Endothelial cell of umbilical vein (primary cell): ENCODE measurements around the gene IST1. TPM values are rescaled to one million over a fixed set of nuclear protein-coding genes. Genes with fewer than 3 reads are reported as not detected.

Source experiments
- BruUV-seq: library from RNA; stranded (reverse); fragments of 400-500 nt; replicated peaks from 2 replicates; lab custom pipeline; 2021; lab: Mats Ljungman, UMichigan
- CTCF ChIA-PET: fragments of 300-600, 350-600 bp; sonication (Branson Sonifier 250); formaldehyde crosslinking; loops from one replicate; lab custom pipeline; 2021; ENCODE audit warnings: antibody characterized with exemption, inconsistent platforms; lab: Charles Lee
- POLR2A ChIA-PET: fragments of 300-600, 350-600 bp; sonication (Branson Sonifier 250); formaldehyde crosslinking; loops from one replicate; lab custom pipeline; 2021; ENCODE audit warnings: antibody characterized with exemption, inconsistent platforms; lab: Charles Lee
- DNase-seq: peaks from one replicate; pipeline ENCODE4 v3.0.0-alpha.2; 2011; ENCODE audit warnings: low read depth, low spot score
- FAIRE-seq: peaks from 2 replicates; lab custom pipeline; 2011; peaks lifted over from hg19 to GRCh38; lab: Jason Lieb, UNC
- H2AFZ ChIP-seq: 2 replicates; pipeline ENCODE4 v1.6.0; 2012; ENCODE audit warnings: low read depth, low read length, control low read depth, inconsistent platforms
- H3K27ac ChIP-seq: 2 replicates; pipeline ENCODE4 v1.5.1; 2011; ENCODE audit warnings: low read depth, mild to moderate bottlenecking, control low read depth, low read length, moderate library complexity; ENCODE audit not compliant: insufficient read depth
- H3K27me3 ChIP-seq, 2 experiments: 2 replicates each; pipeline versions ENCODE4 v1.6.0 to v1.6.1; 2011; ENCODE audit warnings: low read length in 2 of 2, mixed read lengths in 1 of 2; ENCODE audit not compliant: control insufficient read depth in 2 of 2, insufficient read depth in 2 of 2
- H3K36me3 ChIP-seq, 2 experiments: 2 replicates in 1 of 2; 3 replicates in 1 of 2; pipeline ENCODE4 v1.5.1; 2011; ENCODE audit warnings: low read length in 2 of 2, mild to moderate bottlenecking in 1 of 2, moderate library complexity in 1 of 2; ENCODE audit not compliant: control insufficient read depth in 2 of 2, insufficient read depth in 2 of 2; ENCODE audit errors: extremely low read depth in 1 of 2
- H3K4me1 ChIP-seq: 3 replicates; pipeline ENCODE4 v1.5.1; 2011; ENCODE audit warnings: mild to moderate bottlenecking, low read length; ENCODE audit not compliant: control insufficient read depth, insufficient read depth; ENCODE audit errors: extremely low read depth
- H3K4me2 ChIP-seq: 2 replicates; pipeline ENCODE4 v1.6.1; 2011; ENCODE audit warnings: low read length, control low read depth, mixed read lengths; ENCODE audit not compliant: insufficient read depth
- H3K4me3 ChIP-seq, 3 experiments: fragments of 200-600 bp in 1 of 3; sonication (generic), shearing (Covaris generic) in 1 of 3; replicated peaks in 1 of 3; 2 replicates each; pipeline ENCODE4 v1.5.1; 2011 to 2016; ENCODE audit warnings: control low read depth in 3 of 3, low read length in 3 of 3, mild to moderate bottlenecking in 2 of 3, inconsistent platforms in 1 of 3, low read depth in 1 of 3, moderate library complexity in 1 of 3; ENCODE audit not compliant: insufficient read depth in 1 of 3
- H3K79me2 ChIP-seq: 2 replicates; pipeline ENCODE4 v1.6.0; 2012; ENCODE audit warnings: low read length, inconsistent platforms; ENCODE audit not compliant: control insufficient read depth, insufficient read depth
- H3K9ac ChIP-seq: replicated peaks from 2 replicates; pipeline ENCODE3; 2011; ENCODE audit warnings: low read length, control low read depth; ENCODE audit not compliant: insufficient read depth; ENCODE audit errors: extremely low read depth
- H3K9me1 ChIP-seq: replicated peaks from 3 replicates; pipeline ENCODE4 v1.6.0; 2011; ENCODE audit warnings: mild to moderate bottlenecking, low read length; ENCODE audit not compliant: control insufficient read depth, insufficient read depth; ENCODE audit errors: extremely low read depth
- H3K9me3 ChIP-seq: replicated peaks from 2 replicates; pipeline ENCODE4 v1.5.1; 2012; ENCODE audit warnings: low read length, inconsistent platforms; ENCODE audit not compliant: control insufficient read depth, insufficient read depth
- H4K20me1 ChIP-seq: replicated peaks from 2 replicates; pipeline ENCODE3; 2011; ENCODE audit warnings: mild to moderate bottlenecking, low read length; ENCODE audit not compliant: control insufficient read depth, insufficient read depth; ENCODE audit errors: extremely low read depth
- CTCF ChIP-seq, 2 donors: IDR thresholded peaks; 1 replicate in 1 of 2; 2 replicates in 1 of 2; pipeline ENCODE4 v1.5.1; 2011; ENCODE audit warnings: low read length in 2 of 2, mild to moderate bottlenecking in 2 of 2, moderate library complexity in 2 of 2, control low read depth in 1 of 2, inconsistent platforms in 1 of 2, low read depth in 1 of 2; ENCODE audit not compliant: insufficient read depth in 1 of 2; ENCODE audit errors: extremely low read depth in 1 of 2
- EZH2 ChIP-seq: IDR thresholded peaks from 2 replicates; pipeline ENCODE4 v1.6.1; 2012; ENCODE audit warnings: borderline replicate concordance, low read depth, mild to moderate bottlenecking, moderate library complexity, low read length, inconsistent platforms; ENCODE audit not compliant: severe bottlenecking
- FOS ChIP-seq: IDR thresholded peaks from 2 replicates; pipeline ENCODE4 v1.6.1; 2011; ENCODE audit warnings: mild to moderate bottlenecking, low read length, moderate library complexity, borderline replicate concordance; ENCODE audit not compliant: insufficient read depth
- GATA2 ChIP-seq: IDR thresholded peaks from 2 replicates; pipeline ENCODE4 v1.7.0; 2011; ENCODE audit warnings: low read depth, mild to moderate bottlenecking, moderate library complexity, mixed read lengths, low read length; ENCODE audit not compliant: insufficient read length, insufficient read depth
- JUN ChIP-seq: IDR thresholded peaks from 2 replicates; pipeline ENCODE4 v1.6.1; 2011; ENCODE audit warnings: borderline replicate concordance, low read depth; ENCODE audit not compliant: insufficient read length, insufficient read depth
- MAX ChIP-seq: IDR thresholded peaks from 2 replicates; pipeline ENCODE4 v1.6.1; 2011; ENCODE audit not compliant: insufficient read depth, insufficient read length
- MYC ChIP-seq: IDR thresholded peaks from one replicate; pipeline ENCODE4 v1.6.1; 2011; ENCODE audit warnings: mild to moderate bottlenecking, low read depth, low read length
- POLR2A ChIP-seq: IDR thresholded peaks from 2 replicates; pipeline ENCODE4 v1.6.1; 2012; ENCODE audit warnings: low read depth, mild to moderate bottlenecking, control low read depth, low read length
- POLR2AphosphoS5 ChIP-seq: IDR thresholded peaks from 2 replicates; pipeline ENCODE4 v1.6.1; 2012; ENCODE audit warnings: low read depth, mild to moderate bottlenecking, control low read depth, low read length, moderate library complexity; ENCODE audit not compliant: insufficient read depth
- dilution Hi-C: fragments of 300-500 bp; cut with MboI; formaldehyde crosslinking; loops from one replicate; pipeline ENCODE4 v1.15.0; 2019; ENCODE audit warnings: low sequenced_read_pairs; ENCODE audit not compliant: extremely low pct_ligation_motif_present
- intact Hi-C: fragments of 100-400 bp; cut with micrococcal nuclease; formaldehyde crosslinking; loops from one replicate; pipeline ENCODE4 v1.10.0; 2022
- polyA plus RNA-seq, 4 experiments: library from polyadenylated mRNA; depleted of rRNA in 3 of 4; stranded (reverse) in 3 of 4; unstranded in 1 of 4; fragments of >200 nt; gene quantifications; 2 replicates each; pipeline versions ENCODE4 v1.2.1 to v1.2.3, GENCODE V29; 2011 to 2012; ENCODE audit warnings: missing spikeins in 1 of 4
- total RNA-seq: library from RNA; stranded (reverse); gene quantifications from 2 replicates; pipeline ENCODE4 v1.2.3, GENCODE V29; 2021

The IST1 gene
- total and polyA plus RNA-seq, 2 donors (not counting 3 experiments of a cell fraction or from before 2014, with no cell fraction given) = 145 to 165 TPM

- Histone ChIP-seq H3K27me3 (no peaks in the 10 kb centered on the region), H3K4me1 (no peaks in the 10 kb centered on the region), H3K9me3 (no peaks in the 10 kb centered on the region), H3K9ac (no peak overlapping the region), H2AFZ (no peak overlapping the region), H3K4me2 (no peak overlapping the region), H3K79me2 (no peaks in the 10 kb centered on the region), H3K9me1 (no peaks in the 10 kb centered on the region), H3K36me3 (no peaks in the 10 kb centered on the region), H3K27ac (no peak overlapping the region), H4K20me1 (no peaks in the 10 kb centered on the region), H3K4me3 (no peak overlapping the region)
- POLR2A ChIA-PET = no interaction called here
- dilution Hi-C loops = no loop called here
- DNase-seq = no peak
- BruUV-seq = no TSS peak
- FAIRE-seq = no peak
- intact Hi-C loops = no loop called here
- TF ChIP-seq CTCF (IDR thresholded peaks at IDR 0.05; ENCODE audit: extremely low read depth in 1 of 2, insufficient read depth in 1 of 2, low read depth in 1 of 2, low read length in 2 of 2) = no peak
- no peak for TF ChIP-seq POLR2AphosphoS5
- TF ChIP-seq FOS = no peak
- TF ChIP-seq JUN = no peak
- TF ChIP-seq EZH2 = no peak
- no peak for TF ChIP-seq MYC
- TF ChIP-seq POLR2A = no peak
- TF ChIP-seq MAX = no peak
- no peak for TF ChIP-seq GATA2
- CTCF ChIA-PET = interaction anchor here (0.5 to 1.5 kb wide), 3 partner anchors 9 to 18 kb away, joined by 3 to 7 read pairs (median 4); no protein-coding TSS in a partner anchor
These were observed 48.6 kb downstream of the IST1 start for GRCh38 chr16:71943887-71944286.
